ENCODE data around the gene EMILIN1.
"Not testable (repeated sequence)": the region's sequence is repeated elsewhere in the genome, so short reads cannot be mapped to it uniquely, and the experiment has no call there.

Gene EMILIN1

GRCh38 chr2:27097341-27097740 lies 18.9 kb downstream of the EMILIN1 start:
- peaks cover 15 to 28% (median 19%) of the 10 kb centered on the region in 10 experiments; a peak in 19 of 20 replicates for H3K4me1 ChIP-seq
- H3K4me3 ChIP-seq: no peak overlapping the region
- H3K9ac ChIP-seq: no peak overlapping the region; a peak in 1 of 22 replicates
- TF ChIP-seq Cebpa-rat (IDR thresholded peaks at IDR 0.05): no peak
- H3K27ac ChIP-seq: no peak overlapping the region
- H3K27me3 ChIP-seq: no peaks in the 10 kb centered on the region
- no peaks in the 10 kb centered on the region for H3K36me3 ChIP-seq
- H3K9me3 ChIP-seq (replicated peaks in 1 of 11): no peaks in the 10 kb centered on the region
- H3K4me2 ChIP-seq: peak overlapping the region in 3 of 11 experiments; percentile 65 to 74 (median 67); a peak in 6 of 22 replicates
- H4K20me1 ChIP-seq: no peaks in the 10 kb centered on the region

- Histone ChIP-seq H3K9me3 (replicated peaks in 1 of 11) (no peaks in the 10 kb centered on the region), H3K4me2 (peak overlapping the region in 4 of 11 experiments; percentile 12 to 50 (median 42); a peak in 4 of 22 replicates), H3K36me3 (no peaks in the 10 kb centered on the region), H3K9ac (peak overlapping the region in 1 of 11 experiments; percentile 19; a peak in 4 of 22 replicates), H3K27ac (no peak overlapping the region), H4K20me1 (no peaks in the 10 kb centered on the region), H3K27me3 (no peaks in the 10 kb centered on the region), H3K4me3 (no peak overlapping the region), H3K4me1 (peaks cover 15 to 24% (median 19%) of the 10 kb centered on the region in 10 experiments; a peak in 19 of 20 replicates)
- TF ChIP-seq Cebpa-rat (IDR thresholded peaks at IDR 0.05): no peak
Measured at GRCh38 chr2:27099334-27099955, 21.0 kb downstream of the EMILIN1 start.

- H3K4me3 ChIP-seq: no peak overlapping the region
- H3K4me2 ChIP-seq: no peak overlapping the region
- no peaks in the 10 kb centered on the region for H4K20me1 ChIP-seq
- no peaks in the 10 kb centered on the region for H3K9me3 ChIP-seq (replicated peaks in 1 of 11)
- no peak overlapping the region for H3K27ac ChIP-seq
- H3K36me3 ChIP-seq: no peaks in the 10 kb centered on the region
- H3K4me1 ChIP-seq: peaks cover 16 to 24% (median 19%) of the 10 kb centered on the region in 10 experiments; a peak in 19 of 20 replicates
- H3K27me3 ChIP-seq: no peaks in the 10 kb centered on the region
- TF ChIP-seq Cebpa-rat (IDR thresholded peaks at IDR 0.05): no peak
- H3K9ac ChIP-seq: no peak overlapping the region
Measured at GRCh38 chr2:27100036-27100435, 21.6 kb downstream of the EMILIN1 start.

- H3K9ac ChIP-seq: no peak overlapping the region
- H3K36me3 ChIP-seq: no peaks in the 10 kb centered on the region
- H3K4me3 ChIP-seq: no peak overlapping the region
- no peaks in the 10 kb centered on the region for H3K27me3 ChIP-seq
- H3K9me3 ChIP-seq (replicated peaks in 1 of 11): no peaks in the 10 kb centered on the region
- no peak overlapping the region for H3K4me2 ChIP-seq
- H3K4me1 ChIP-seq: peaks cover 13 to 27% (median 17%) of the 10 kb centered on the region in 10 experiments
- H4K20me1 ChIP-seq: no peaks in the 10 kb centered on the region
- no peak for TF ChIP-seq Cebpa-rat (IDR thresholded peaks at IDR 0.05)
- H3K27ac ChIP-seq: no peak overlapping the region
Measured at GRCh38 chr2:27102329-27102728, 23.9 kb downstream of the EMILIN1 start.

- no peak for TF ChIP-seq Cebpa-rat (IDR thresholded peaks at IDR 0.05)
Measured at GRCh38 chr2:27105981-27106380, 27.6 kb downstream of the EMILIN1 start.

GRCh38 chr2:27108221-27108620 lies 29.8 kb downstream of the EMILIN1 start:
- Histone ChIP-seq H3K4me1 (peaks cover 9 to 18% (median 13%) of the 10 kb centered on the region in 10 experiments), H3K4me2 (no peak overlapping the region), H3K9me3 (replicated peaks in 1 of 11) (no peaks in the 10 kb centered on the region), H3K4me3 (no peak overlapping the region), H3K27me3 (no peaks in the 10 kb centered on the region), H3K27ac (no peak overlapping the region), H3K36me3 (no peaks in the 10 kb centered on the region), H4K20me1 (no peaks in the 10 kb centered on the region; a peak in 1 of 22 replicates), H3K9ac (no peak overlapping the region)
- TF ChIP-seq Cebpa-rat (IDR thresholded peaks at IDR 0.05): no peak

More at GRCh38 chr2:27105981-27106380, 27.6 kb downstream of the EMILIN1 start:
- peak overlapping the region; percentile 38 to 69 (median 55); a peak in 21 of 22 replicates for H3K4me2 ChIP-seq
- H3K36me3 ChIP-seq: no peaks in the 10 kb centered on the region
- peaks cover 9 to 18% (median 13%) of the 10 kb centered on the region in 10 experiments for H3K4me1 ChIP-seq
- H3K9me3 ChIP-seq (replicated peaks in 1 of 11): no peaks in the 10 kb centered on the region
- no peaks in the 10 kb centered on the region for H4K20me1 ChIP-seq
- H3K27ac ChIP-seq: no peak overlapping the region
- no peak overlapping the region for H3K4me3 ChIP-seq
- no peaks in the 10 kb centered on the region for H3K27me3 ChIP-seq
- peak overlapping the region in 2 of 11 experiments; percentile 17 to 22; a peak in 1 of 22 replicates for H3K9ac ChIP-seq

- H3K27me3 ChIP-seq: no peaks in the 10 kb centered on the region
- no peaks in the 10 kb centered on the region for H3K36me3 ChIP-seq
- H3K4me1 ChIP-seq: peaks cover 9 to 18% (median 13%) of the 10 kb centered on the region in 10 experiments
- H3K27ac ChIP-seq: no peak overlapping the region
- H3K4me2 ChIP-seq: no peak overlapping the region
- H4K20me1 ChIP-seq: no peaks in the 10 kb centered on the region; a peak in 1 of 22 replicates
- H3K4me3 ChIP-seq: no peak overlapping the region
- TF ChIP-seq Cebpa-rat (IDR thresholded peaks at IDR 0.05): no peak
- no peaks in the 10 kb centered on the region for H3K9me3 ChIP-seq (replicated peaks in 1 of 11)
- H3K9ac ChIP-seq: no peak overlapping the region
Measured at GRCh38 chr2:27109083-27109482, 30.7 kb downstream of the EMILIN1 start.

- not testable (repeated sequence) for H4K20me1 ChIP-seq, H3K4me2 ChIP-seq
Measured at GRCh38 chr2:27110603-27111352, 32.4 kb downstream of the EMILIN1 start.

GRCh38 chr2:27111392-27112078 lies 33.1 kb downstream of the EMILIN1 start:
- H3K27me3 ChIP-seq; H3K4me3 ChIP-seq; H3K36me3 ChIP-seq; H3K9ac ChIP-seq; H4K20me1 ChIP-seq; H3K9me3 ChIP-seq (replicated peaks in 1 of 11); H3K27ac ChIP-seq; H3K4me1 ChIP-seq; H3K4me2 ChIP-seq: not testable (repeated sequence)

More at GRCh38 chr2:27110603-27111352, 32.4 kb downstream of the EMILIN1 start:
- peaks cover 6 to 11% (median 8%) of the 10 kb centered on the region in 10 experiments for H3K4me1 ChIP-seq
- H3K36me3 ChIP-seq; H3K9me3 ChIP-seq (replicated peaks in 1 of 11); H3K9ac ChIP-seq; H3K27me3 ChIP-seq; H3K4me3 ChIP-seq; H3K27ac ChIP-seq: not testable (repeated sequence)
